ENCODE results near the gene UBXN11. TPM values are rescaled to one million over a fixed set of nuclear protein-coding genes. Genes with fewer than 3 reads are reported as not detected.

Gene UBXN11
- total and polyA plus RNA-seq, 7 donors, result 3.5 to 7.0 (median 4.2) TPM

GRCh38 chr1:26278724-26279455, 27.5 kb downstream of the UBXN11 start:
- TF ChIP-seq CTCF (IDR thresholded peaks at IDR 0.05), result no peak
- H3K27me3 ChIP-seq (ENCODE audit: insufficient read depth in 3 of 3, low read length in 2 of 3), result no peaks in the 10 kb centered on the region
- peak; percentile 5 to 34 (median 14) for ATAC-seq
- H3K27ac ChIP-seq, result peak overlapping the region; percentile 92
- peaks cover 4 to 45% of the 10 kb centered on the region in 2 donors for H3K36me3 ChIP-seq (ENCODE audit: insufficient read depth in 1 of 2, low read depth in 1 of 2)
- H3K9me3 ChIP-seq, result no peaks in the 10 kb centered on the region
- H3K4me3 ChIP-seq, result peak overlapping the region; percentile 78
- peaks cover 76% of the 10 kb centered on the region for H3K4me1 ChIP-seq
- DNase-seq, result peak in 1 of 2 donors; percentile 47
- WGBS, 3 donors, result 42 to 53% (median 44%) methylated on average over 9 of the region's 9 CpGs
- intact Hi-C loops (cut with DNase I), result no loop called here

DNA sequence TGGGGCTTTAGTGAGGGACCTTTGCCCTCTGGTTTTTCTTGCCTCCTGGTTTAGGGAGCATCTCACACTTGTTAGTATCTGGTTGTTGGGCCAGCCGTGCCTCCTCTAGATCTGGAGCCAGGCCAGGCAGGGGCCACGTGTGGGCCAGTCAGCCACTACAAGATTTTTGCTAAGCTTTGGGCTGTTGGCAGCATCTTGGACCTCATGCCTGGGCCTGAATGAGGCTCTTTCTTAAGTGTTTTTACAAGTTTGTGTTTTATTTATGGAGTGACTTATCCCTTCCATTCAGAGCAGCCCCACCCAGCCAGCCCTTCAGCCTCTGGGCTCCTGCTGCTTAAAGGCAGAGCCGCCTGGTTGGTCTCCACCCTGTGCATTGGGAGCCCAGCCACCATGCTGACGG, 28.1 kb downstream of the UBXN11 start:
- H3K27ac ChIP-seq, result peak overlapping the region; percentile 92
- peaks cover 4 to 49% of the 10 kb centered on the region in 2 donors for H3K36me3 ChIP-seq (ENCODE audit: insufficient read depth in 1 of 2, low read depth in 1 of 2)
- intact Hi-C loops (cut with DNase I), result no loop called here
- 42 to 75% (median 52%) methylated on average over 4 of the region's 4 CpGs for WGBS, 3 donors
- ATAC-seq (no peak), DNase-seq (peak in 1 of 2 donors; percentile 44)
- no peak overlapping the region for H3K4me3 ChIP-seq
- no peaks in the 10 kb centered on the region for H3K27me3 ChIP-seq (ENCODE audit: insufficient read depth in 3 of 3, low read length in 2 of 3)
- TF ChIP-seq CTCF (IDR thresholded peaks at IDR 0.05), result no peak
- no peaks in the 10 kb centered on the region for H3K9me3 ChIP-seq
- H3K4me1 ChIP-seq, result peaks cover 76% of the 10 kb centered on the region

DNA sequence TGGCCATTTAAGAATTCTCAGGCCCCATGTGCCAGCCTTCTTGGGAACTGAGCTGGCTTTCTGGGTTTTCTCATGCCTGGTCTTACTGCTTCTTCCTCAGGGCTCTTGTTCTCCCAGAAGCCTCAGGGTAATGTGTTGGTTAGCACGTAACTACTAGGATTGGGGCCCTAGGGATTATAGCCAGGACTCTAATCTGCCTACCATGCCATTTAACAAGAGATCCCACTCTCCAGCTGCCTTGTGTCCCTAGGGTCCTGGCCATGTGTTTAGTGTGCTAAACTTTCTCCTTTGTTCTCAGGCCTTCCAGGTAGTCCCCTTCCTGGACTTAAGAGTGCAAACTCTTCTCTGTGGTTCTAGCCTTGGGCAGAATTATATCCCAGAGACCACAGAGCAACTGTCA, 28.7 kb downstream of the UBXN11 start:
- no peaks in the 10 kb centered on the region for H3K27me3 ChIP-seq (ENCODE audit: insufficient read depth in 3 of 3, low read length in 2 of 3)
- 36 to 80% (median 60%) methylated on average over 1 of the region's 1 CpG for WGBS, 3 donors
- no peak for ATAC-seq
- no peak for TF ChIP-seq CTCF (IDR thresholded peaks at IDR 0.05)
- no peak for DNase-seq
- H3K9me3 ChIP-seq, result no peaks in the 10 kb centered on the region
- peaks cover 76% of the 10 kb centered on the region for H3K4me1 ChIP-seq
- intact Hi-C loops (cut with DNase I), result no loop called here
- H3K4me3 ChIP-seq, result no peak overlapping the region
- H3K27ac ChIP-seq, result peak overlapping the region; percentile 92
- H3K36me3 ChIP-seq (ENCODE audit: insufficient read depth in 1 of 2, low read depth in 1 of 2), result peaks cover 4 to 55% of the 10 kb centered on the region in 2 donors

- ATAC-seq (no peak), DNase-seq (no peak)
- no peak for TF ChIP-seq CTCF (IDR thresholded peaks at IDR 0.05)
- peak overlapping the region; percentile 1 for H3K4me3 ChIP-seq
- no peaks in the 10 kb centered on the region for H3K9me3 ChIP-seq
- 51 to 75% (median 61%) methylated on average over 3 of the region's 3 CpGs for WGBS, 3 donors
- peaks cover 76% of the 10 kb centered on the region for H3K4me1 ChIP-seq
- no peaks in the 10 kb centered on the region for H3K27me3 ChIP-seq (ENCODE audit: insufficient read depth in 3 of 3, low read length in 2 of 3)
- H3K36me3 ChIP-seq (ENCODE audit: insufficient read depth in 1 of 2, low read depth in 1 of 2), result peaks cover 4 to 58% of the 10 kb centered on the region in 2 donors
- peak overlapping the region; percentile 92 for H3K27ac ChIP-seq
- intact Hi-C loops (cut with DNase I), result no loop called here
These were observed 29.2 kb downstream of the UBXN11 start for GRCh38 chr1:26277261-26277661.

Measured in psoas muscle (tissue), 8 donors.